Measurements from ENCODE around the gene PARPBP.

GRCh38 chr12:102167821-102168604 is 48.0 kb downstream of the PARPBP start:
- TF ChIP-seq, protein P1, sequence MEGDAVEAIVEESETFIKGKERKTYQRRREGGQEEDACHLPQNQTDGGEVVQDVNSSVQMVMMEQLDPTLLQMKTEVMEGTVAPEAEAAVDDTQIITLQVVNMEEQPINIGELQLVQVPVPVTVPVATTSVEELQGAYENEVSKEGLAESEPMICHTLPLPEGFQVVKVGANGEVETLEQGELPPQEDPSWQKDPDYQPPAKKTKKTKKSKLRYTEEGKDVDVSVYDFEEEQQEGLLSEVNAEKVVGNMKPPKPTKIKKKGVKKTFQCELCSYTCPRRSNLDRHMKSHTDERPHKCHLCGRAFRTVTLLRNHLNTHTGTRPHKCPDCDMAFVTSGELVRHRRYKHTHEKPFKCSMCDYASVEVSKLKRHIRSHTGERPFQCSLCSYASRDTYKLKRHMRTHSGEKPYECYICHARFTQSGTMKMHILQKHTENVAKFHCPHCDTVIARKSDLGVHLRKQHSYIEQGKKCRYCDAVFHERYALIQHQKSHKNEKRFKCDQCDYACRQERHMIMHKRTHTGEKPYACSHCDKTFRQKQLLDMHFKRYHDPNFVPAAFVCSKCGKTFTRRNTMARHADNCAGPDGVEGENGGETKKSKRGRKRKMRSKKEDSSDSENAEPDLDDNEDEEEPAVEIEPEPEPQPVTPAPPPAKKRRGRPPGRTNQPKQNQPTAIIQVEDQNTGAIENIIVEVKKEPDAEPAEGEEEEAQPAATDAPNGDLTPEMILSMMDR (conservative IDR thresholded peaks at IDR 0.05; ENCODE audit: low read length): no peak
- no peak for TF ChIP-seq EZH2phosphoT487 (IDR thresholded peaks at IDR 0.05; ENCODE audit: borderline replicate concordance, low read depth, low read length)
